ENCODE results near the gene HSF4.

GRCh38 chr16:67155295-67156142, 9.0 kb upstream of the HSF4 start:
- TF ChIP-seq CTCF (IDR thresholded peaks at IDR 0.05) (peak; percentile 96 to 99 (median 98)), POLR2A (IDR thresholded peaks at IDR 0.05) (no peak)

All from esophagus squamous epithelium (tissue), 4 donors.